ENCODE measurements around the gene ANKIB1.

The ANKIB1 gene

DNA sequence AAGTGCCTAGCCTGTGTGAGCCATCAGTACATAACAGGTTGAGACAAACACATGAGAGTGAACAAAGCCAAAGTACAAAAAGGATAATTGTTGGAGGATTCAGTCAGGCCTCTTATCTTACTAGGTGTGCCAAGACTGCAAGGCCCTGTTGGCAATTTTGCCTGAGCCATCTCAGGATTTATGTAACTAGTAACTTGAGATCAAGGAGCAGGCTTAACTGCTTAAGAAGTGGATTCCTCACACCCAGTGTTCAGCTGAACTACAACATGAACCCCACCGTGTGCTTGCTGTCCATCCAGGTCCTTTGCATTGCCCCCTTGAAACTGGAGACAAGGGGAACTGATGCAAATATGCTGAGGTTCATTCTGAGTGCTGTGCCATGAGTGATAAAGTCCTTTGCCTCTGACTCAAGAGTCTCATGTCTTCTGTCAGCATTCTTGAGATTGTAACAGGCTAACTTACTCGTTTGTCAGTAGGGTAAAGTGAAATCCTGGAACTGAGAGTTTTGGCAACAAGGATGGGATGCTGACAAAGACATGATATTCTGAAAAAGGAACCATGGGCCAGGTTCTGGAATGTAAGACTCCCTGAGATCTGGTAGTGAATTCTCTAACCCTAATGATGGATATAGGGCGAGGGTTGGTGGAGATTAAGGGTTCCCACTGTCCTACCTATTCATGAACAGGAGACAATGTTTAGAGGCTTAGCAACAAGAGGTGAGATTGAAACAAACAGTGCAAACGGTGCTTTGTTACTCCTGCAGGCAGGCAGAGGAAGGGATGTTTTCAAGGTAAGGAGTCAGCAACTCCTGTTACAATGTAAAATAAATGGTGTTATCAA lies 157.4 kb downstream of the ANKIB1 start:
- TF ChIP-seq, protein P1, sequence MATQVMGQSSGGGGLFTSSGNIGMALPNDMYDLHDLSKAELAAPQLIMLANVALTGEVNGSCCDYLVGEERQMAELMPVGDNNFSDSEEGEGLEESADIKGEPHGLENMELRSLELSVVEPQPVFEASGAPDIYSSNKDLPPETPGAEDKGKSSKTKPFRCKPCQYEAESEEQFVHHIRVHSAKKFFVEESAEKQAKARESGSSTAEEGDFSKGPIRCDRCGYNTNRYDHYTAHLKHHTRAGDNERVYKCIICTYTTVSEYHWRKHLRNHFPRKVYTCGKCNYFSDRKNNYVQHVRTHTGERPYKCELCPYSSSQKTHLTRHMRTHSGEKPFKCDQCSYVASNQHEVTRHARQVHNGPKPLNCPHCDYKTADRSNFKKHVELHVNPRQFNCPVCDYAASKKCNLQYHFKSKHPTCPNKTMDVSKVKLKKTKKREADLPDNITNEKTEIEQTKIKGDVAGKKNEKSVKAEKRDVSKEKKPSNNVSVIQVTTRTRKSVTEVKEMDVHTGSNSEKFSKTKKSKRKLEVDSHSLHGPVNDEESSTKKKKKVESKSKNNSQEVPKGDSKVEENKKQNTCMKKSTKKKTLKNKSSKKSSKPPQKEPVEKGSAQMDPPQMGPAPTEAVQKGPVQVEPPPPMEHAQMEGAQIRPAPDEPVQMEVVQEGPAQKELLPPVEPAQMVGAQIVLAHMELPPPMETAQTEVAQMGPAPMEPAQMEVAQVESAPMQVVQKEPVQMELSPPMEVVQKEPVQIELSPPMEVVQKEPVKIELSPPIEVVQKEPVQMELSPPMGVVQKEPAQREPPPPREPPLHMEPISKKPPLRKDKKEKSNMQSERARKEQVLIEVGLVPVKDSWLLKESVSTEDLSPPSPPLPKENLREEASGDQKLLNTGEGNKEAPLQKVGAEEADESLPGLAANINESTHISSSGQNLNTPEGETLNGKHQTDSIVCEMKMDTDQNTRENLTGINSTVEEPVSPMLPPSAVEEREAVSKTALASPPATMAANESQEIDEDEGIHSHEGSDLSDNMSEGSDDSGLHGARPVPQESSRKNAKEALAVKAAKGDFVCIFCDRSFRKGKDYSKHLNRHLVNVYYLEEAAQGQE (IDR thresholded peaks at IDR 0.05; ENCODE audit: insufficient replicate concordance, low read depth), result no peak
- TF ChIP-seq POLR2AphosphoS5 (IDR thresholded peaks at IDR 0.05; ENCODE audit: low read depth) (no peak), SPI1 (IDR thresholded peaks at IDR 0.05; ENCODE audit: borderline replicate concordance, low read depth) (no peak), GABPA (IDR thresholded peaks at IDR 0.05; ENCODE audit: low read depth) (no peak)
- TF ChIP-seq, protein P2, sequence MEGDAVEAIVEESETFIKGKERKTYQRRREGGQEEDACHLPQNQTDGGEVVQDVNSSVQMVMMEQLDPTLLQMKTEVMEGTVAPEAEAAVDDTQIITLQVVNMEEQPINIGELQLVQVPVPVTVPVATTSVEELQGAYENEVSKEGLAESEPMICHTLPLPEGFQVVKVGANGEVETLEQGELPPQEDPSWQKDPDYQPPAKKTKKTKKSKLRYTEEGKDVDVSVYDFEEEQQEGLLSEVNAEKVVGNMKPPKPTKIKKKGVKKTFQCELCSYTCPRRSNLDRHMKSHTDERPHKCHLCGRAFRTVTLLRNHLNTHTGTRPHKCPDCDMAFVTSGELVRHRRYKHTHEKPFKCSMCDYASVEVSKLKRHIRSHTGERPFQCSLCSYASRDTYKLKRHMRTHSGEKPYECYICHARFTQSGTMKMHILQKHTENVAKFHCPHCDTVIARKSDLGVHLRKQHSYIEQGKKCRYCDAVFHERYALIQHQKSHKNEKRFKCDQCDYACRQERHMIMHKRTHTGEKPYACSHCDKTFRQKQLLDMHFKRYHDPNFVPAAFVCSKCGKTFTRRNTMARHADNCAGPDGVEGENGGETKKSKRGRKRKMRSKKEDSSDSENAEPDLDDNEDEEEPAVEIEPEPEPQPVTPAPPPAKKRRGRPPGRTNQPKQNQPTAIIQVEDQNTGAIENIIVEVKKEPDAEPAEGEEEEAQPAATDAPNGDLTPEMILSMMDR (IDR thresholded peaks at IDR 0.05; ENCODE audit: insufficient read depth, low read length), result no peak
- no peak overlapping the region for H3K4me3 ChIP-seq (replicated peaks; ENCODE audit: insufficient read depth, low read length)
- H3K27me3 ChIP-seq (ENCODE audit: insufficient read depth, poor library complexity, severe bottlenecking), result peaks cover 3% of the 10 kb centered on the region
- no peak overlapping the region for H3K27ac ChIP-seq (replicated peaks)
- DNase-seq (ENCODE audit: low read depth in 1 of 2, low spot score in 1 of 2), result no peak

DNA sequence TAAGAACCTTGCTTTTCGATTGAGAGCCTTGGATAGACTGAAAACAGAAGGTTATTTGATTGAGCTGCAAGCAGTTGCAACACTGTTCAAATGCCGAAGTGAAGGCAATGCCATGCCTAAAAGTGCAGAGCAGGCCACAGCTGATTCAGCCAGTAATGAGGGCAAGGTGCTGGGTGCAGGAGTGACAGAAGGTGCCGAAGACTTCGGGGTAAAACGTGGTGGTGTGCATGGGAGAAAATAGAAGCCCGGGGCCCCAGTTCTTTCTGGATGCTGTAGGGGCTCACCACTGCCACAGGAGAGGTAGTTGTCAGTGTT lies 157.9 kb downstream of the ANKIB1 start:
- no peak for DNase-seq (ENCODE audit: low read depth in 1 of 2, low spot score in 1 of 2)
- Histone ChIP-seq H3K27ac (replicated peaks) (no peak overlapping the region), H3K27me3 (ENCODE audit: insufficient read depth, poor library complexity, severe bottlenecking) (peaks cover 8% of the 10 kb centered on the region), H3K4me3 (replicated peaks; ENCODE audit: insufficient read depth, low read length) (no peak overlapping the region)
- TF ChIP-seq SPI1 (IDR thresholded peaks at IDR 0.05; ENCODE audit: borderline replicate concordance, low read depth) (no peak), GABPA (IDR thresholded peaks at IDR 0.05; ENCODE audit: low read depth) (no peak), POLR2AphosphoS5 (IDR thresholded peaks at IDR 0.05; ENCODE audit: low read depth) (no peak)
- TF ChIP-seq, protein P1 (IDR thresholded peaks at IDR 0.05; ENCODE audit: insufficient replicate concordance, low read depth), result no peak
- TF ChIP-seq, protein P2 (IDR thresholded peaks at IDR 0.05; ENCODE audit: insufficient read depth, low read length), result no peak

DNA sequence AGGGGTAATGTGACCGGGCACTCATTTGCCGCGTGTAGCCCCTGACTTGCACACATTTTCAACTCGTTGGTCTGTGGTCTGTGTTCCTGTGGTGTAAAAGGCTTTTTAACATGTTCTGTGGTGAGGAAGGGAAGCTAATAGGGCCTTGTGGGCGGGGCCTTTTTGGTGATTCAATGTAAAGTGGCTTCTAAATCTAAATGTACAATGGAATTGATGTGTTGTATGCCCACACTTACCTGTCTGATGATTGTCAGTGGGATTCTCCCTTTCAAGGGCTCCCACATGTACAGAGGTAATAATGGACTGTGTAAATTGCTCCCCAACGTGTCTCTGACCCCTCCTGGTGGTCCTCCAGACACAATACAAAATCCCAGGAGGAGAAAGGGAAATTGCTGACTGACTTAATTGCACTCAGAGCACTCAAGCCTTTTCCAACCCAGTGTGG lies 158.4 kb downstream of the ANKIB1 start:
- H3K4me3 ChIP-seq (replicated peaks; ENCODE audit: insufficient read depth, low read length), result no peak overlapping the region
- no peak overlapping the region for H3K27ac ChIP-seq (replicated peaks)
- peaks cover 8% of the 10 kb centered on the region for H3K27me3 ChIP-seq (ENCODE audit: insufficient read depth, poor library complexity, severe bottlenecking)
- no peak for TF ChIP-seq SPI1 (IDR thresholded peaks at IDR 0.05; ENCODE audit: borderline replicate concordance, low read depth)
- TF ChIP-seq POLR2AphosphoS5 (IDR thresholded peaks at IDR 0.05; ENCODE audit: low read depth), result peak; percentile 98
- TF ChIP-seq, protein P2 (IDR thresholded peaks at IDR 0.05; ENCODE audit: insufficient read depth, low read length), result no peak
- no peak for TF ChIP-seq GABPA (IDR thresholded peaks at IDR 0.05; ENCODE audit: low read depth)
- TF ChIP-seq, protein P1 (IDR thresholded peaks at IDR 0.05; ENCODE audit: insufficient replicate concordance, low read depth), result no peak
- DNase-seq (ENCODE audit: low read depth in 1 of 2, low spot score in 1 of 2), result peak in 1 of 2 experiments; percentile 87

All from HL-60 (cell line).